NT2/D1 (cell line): ENCODE measurements around the gene SERPINB5.

Source experiments
- DNase-seq: peaks from one replicate; pipeline ENCODE4 v3.0.0-alpha.2; 2011; ENCODE audit warnings: low read depth, low spot score
- H3K27me3 ChIP-seq: 2 replicates; pipeline ENCODE4 v1.6.0; 2011; ENCODE audit warnings: mild to moderate bottlenecking; ENCODE audit not compliant: insufficient read length, insufficient read depth
- H3K36me3 ChIP-seq: 2 replicates; pipeline ENCODE4 v1.6.1; 2011; ENCODE audit warnings: mild to moderate bottlenecking, low read length, mixed read lengths; ENCODE audit not compliant: insufficient read depth, insufficient read length
- H3K4me1 ChIP-seq: 2 replicates; pipeline ENCODE4 v1.5.1; 2011; ENCODE audit not compliant: insufficient read depth, insufficient read length
- H3K4me3 ChIP-seq: 2 replicates; pipeline ENCODE4 v1.5.1; 2011; ENCODE audit warnings: low read depth; ENCODE audit not compliant: insufficient read length
- H3K9ac ChIP-seq: 2 replicates; pipeline ENCODE4 v1.6.0; 2011; ENCODE audit warnings: low read depth; ENCODE audit not compliant: insufficient read length
- H3K9me3 ChIP-seq: 2 replicates; pipeline ENCODE4 v1.5.1; 2011; ENCODE audit warnings: mild to moderate bottlenecking, low read length; ENCODE audit not compliant: insufficient read depth
- SUZ12 ChIP-seq: IDR thresholded peaks from 2 replicates; pipeline ENCODE4 v1.6.1; 2011; ENCODE audit not compliant: insufficient read length, insufficient read depth; ENCODE audit errors: extremely low read depth
- YY1 ChIP-seq: IDR thresholded peaks from 2 replicates; pipeline ENCODE4 v1.6.1; 2011; ENCODE audit not compliant: insufficient read length, insufficient read depth
- ZNF274 ChIP-seq: IDR thresholded peaks from 2 replicates; pipeline ENCODE4 v1.6.1; 2011; ENCODE audit warnings: mild to moderate bottlenecking, low read depth, low read length

SERPINB5 gene

GRCh38 chr18:63544017-63544416 lies 67.3 kb downstream of the SERPINB5 start:
- no peaks in the 10 kb centered on the region for H3K36me3 ChIP-seq
- TF ChIP-seq YY1, result no peak
- no peak for TF ChIP-seq ZNF274
- no peaks in the 10 kb centered on the region for H3K27me3 ChIP-seq
- no peak for DNase-seq
- no peaks in the 10 kb centered on the region for H3K9me3 ChIP-seq
- H3K9ac ChIP-seq, result no peak overlapping the region
- no peaks in the 10 kb centered on the region for H3K4me1 ChIP-seq
- H3K4me3 ChIP-seq, result no peak overlapping the region

- H3K4me3 ChIP-seq, result no peak overlapping the region
- no peak overlapping the region for H3K9ac ChIP-seq
- no peaks in the 10 kb centered on the region for H3K9me3 ChIP-seq
- DNase-seq, result no peak
- H3K4me1 ChIP-seq, result no peaks in the 10 kb centered on the region
- no peaks in the 10 kb centered on the region for H3K27me3 ChIP-seq
- H3K36me3 ChIP-seq, result no peaks in the 10 kb centered on the region
- TF ChIP-seq YY1 (no peak), ZNF274 (no peak), SUZ12 (no peak)
These were observed 68.2 kb downstream of the SERPINB5 start for GRCh38 chr18:63545000-63545399.

DNA sequence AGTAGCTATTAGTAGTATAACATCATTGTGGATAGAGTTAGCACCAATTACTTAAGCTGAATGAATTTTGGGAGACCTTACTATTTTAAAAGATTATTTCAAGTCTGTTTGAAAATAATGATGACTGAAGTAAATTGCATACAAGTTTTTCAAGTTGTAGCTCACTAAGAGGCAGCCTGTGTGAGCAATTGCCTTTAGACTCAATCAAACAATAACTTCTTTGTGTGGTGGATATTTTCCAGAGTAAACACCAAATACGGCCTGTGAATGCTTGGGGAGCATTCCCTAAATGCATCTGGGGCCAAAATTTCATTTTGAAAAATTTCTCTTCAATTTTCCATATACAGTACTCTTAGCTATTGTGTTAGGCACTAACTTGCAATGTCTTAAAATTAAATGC lies 73.3 kb downstream of the SERPINB5 start:
- Histone ChIP-seq H3K9me3 (no peaks in the 10 kb centered on the region), H3K36me3 (no peaks in the 10 kb centered on the region), H3K27me3 (no peaks in the 10 kb centered on the region), H3K4me3 (no peak overlapping the region), H3K4me1 (no peaks in the 10 kb centered on the region), H3K9ac (no peak overlapping the region)
- no peak for DNase-seq
- TF ChIP-seq ZNF274 (no peak), SUZ12 (no peak), YY1 (no peak)

GRCh38 chr18:63551769-63552168 lies 75.0 kb downstream of the SERPINB5 start:
- no peak for DNase-seq
- TF ChIP-seq YY1 (no peak), SUZ12 (no peak), ZNF274 (no peak)
- Histone ChIP-seq H3K4me1 (no peaks in the 10 kb centered on the region), H3K36me3 (no peaks in the 10 kb centered on the region), H3K4me3 (no peak overlapping the region), H3K9me3 (no peaks in the 10 kb centered on the region), H3K9ac (no peak overlapping the region), H3K27me3 (no peaks in the 10 kb centered on the region)

DNA sequence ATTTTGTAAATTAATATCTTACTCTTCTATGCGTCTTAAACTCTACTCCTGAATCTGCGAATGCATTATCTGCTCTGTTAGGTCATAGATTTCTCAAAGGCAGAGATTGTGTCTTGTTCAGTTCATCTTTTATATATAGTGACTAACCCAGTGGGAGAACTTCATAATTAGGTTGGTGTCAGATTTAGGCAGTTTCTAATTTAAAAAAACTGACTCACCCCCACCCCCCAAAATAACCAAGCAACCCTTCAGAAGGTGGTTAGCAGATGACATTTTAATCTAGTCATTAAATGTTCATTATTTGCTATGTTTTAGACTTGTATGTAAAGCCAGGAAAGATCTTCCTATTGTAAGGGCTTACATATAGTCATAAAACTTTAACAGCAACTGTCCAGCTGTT lies 75.8 kb downstream of the SERPINB5 start:
- Histone ChIP-seq H3K36me3 (no peaks in the 10 kb centered on the region), H3K9me3 (no peaks in the 10 kb centered on the region), H3K4me1 (no peaks in the 10 kb centered on the region), H3K4me3 (no peak overlapping the region), H3K27me3 (no peaks in the 10 kb centered on the region), H3K9ac (no peak overlapping the region)
- no peak for TF ChIP-seq SUZ12
- TF ChIP-seq ZNF274, result no peak
- no peak for TF ChIP-seq YY1
- no peak for DNase-seq

GRCh38 chr18:63553081-63553480 lies 76.3 kb downstream of the SERPINB5 start:
- no peak overlapping the region for H3K4me3 ChIP-seq
- no peak for DNase-seq

More at GRCh38 chr18:63553081-63553480, 76.3 kb downstream of the SERPINB5 start:
- Histone ChIP-seq H3K9me3 (no peaks in the 10 kb centered on the region), H3K9ac (no peak overlapping the region), H3K36me3 (no peaks in the 10 kb centered on the region), H3K27me3 (no peaks in the 10 kb centered on the region), H3K4me1 (no peaks in the 10 kb centered on the region)
- TF ChIP-seq ZNF274 (no peak), YY1 (no peak), SUZ12 (no peak)
